PC-9 (cell line): ENCODE data around the gene TBC1D22A.

Experiments used
- EZH2 ChIP-seq: fragments of 200-600 bp; sonication (generic); IDR thresholded peaks from 2 replicates; pipeline ENCODE4 v1.8.0; 2017; ENCODE audit warnings: antibody characterized with exemption, low read depth
- TF ChIP-seq, protein P1 (sequence below): fragments of 200-600 bp; sonication (generic); conservative IDR thresholded peaks from 2 replicates; pipeline ENCODE4 v1.6.1; 2017; ENCODE audit warnings: mixed run types, antibody characterized with exemption, mild to moderate bottlenecking, moderate library complexity

GRCh38 chr22:47015589-47016178 lies 253.2 kb downstream of the TBC1D22A start:
- TF ChIP-seq, protein P1, sequence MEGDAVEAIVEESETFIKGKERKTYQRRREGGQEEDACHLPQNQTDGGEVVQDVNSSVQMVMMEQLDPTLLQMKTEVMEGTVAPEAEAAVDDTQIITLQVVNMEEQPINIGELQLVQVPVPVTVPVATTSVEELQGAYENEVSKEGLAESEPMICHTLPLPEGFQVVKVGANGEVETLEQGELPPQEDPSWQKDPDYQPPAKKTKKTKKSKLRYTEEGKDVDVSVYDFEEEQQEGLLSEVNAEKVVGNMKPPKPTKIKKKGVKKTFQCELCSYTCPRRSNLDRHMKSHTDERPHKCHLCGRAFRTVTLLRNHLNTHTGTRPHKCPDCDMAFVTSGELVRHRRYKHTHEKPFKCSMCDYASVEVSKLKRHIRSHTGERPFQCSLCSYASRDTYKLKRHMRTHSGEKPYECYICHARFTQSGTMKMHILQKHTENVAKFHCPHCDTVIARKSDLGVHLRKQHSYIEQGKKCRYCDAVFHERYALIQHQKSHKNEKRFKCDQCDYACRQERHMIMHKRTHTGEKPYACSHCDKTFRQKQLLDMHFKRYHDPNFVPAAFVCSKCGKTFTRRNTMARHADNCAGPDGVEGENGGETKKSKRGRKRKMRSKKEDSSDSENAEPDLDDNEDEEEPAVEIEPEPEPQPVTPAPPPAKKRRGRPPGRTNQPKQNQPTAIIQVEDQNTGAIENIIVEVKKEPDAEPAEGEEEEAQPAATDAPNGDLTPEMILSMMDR = no peak
- TF ChIP-seq EZH2 = no peak
